ENCODE results near the gene TMEM214.

The TMEM214 gene

GRCh38 chr2:27086090-27086723 is 53.4 kb downstream of the TMEM214 start:
- DNase-seq, result peak; percentile 89

GRCh38 chr2:27086724-27087593 is 54.2 kb downstream of the TMEM214 start, which contains the start of gene KHK:
KHK (plus strand) TSS chr2:27086772; CDS start chr2:27087260, 488 bp downstream.
- DNase-seq, result no peak

- DNase-seq, result no peak
Measured at GRCh38 chr2:27087823-27088410, 55.2 kb downstream of the TMEM214 start.

- DNase-seq, result no peak
Measured at GRCh38 chr2:27088634-27089033, 55.9 kb downstream of the TMEM214 start.

GRCh38 chr2:27089111-27089954 is 56.6 kb downstream of the TMEM214 start:
- no peak for DNase-seq
